Measurements from ENCODE around the gene TMTC3. TPM values are rescaled to one million over a fixed set of nuclear protein-coding genes. Genes with fewer than 3 reads are reported as not detected.
"Not testable (repeated sequence)": the region's sequence is repeated elsewhere in the genome, so short reads cannot be mapped to it uniquely, and the experiment has no call there.

The TMTC3 gene
- total RNA-seq, 1 donor from 2014 or later = 14.5 TPM

DNA sequence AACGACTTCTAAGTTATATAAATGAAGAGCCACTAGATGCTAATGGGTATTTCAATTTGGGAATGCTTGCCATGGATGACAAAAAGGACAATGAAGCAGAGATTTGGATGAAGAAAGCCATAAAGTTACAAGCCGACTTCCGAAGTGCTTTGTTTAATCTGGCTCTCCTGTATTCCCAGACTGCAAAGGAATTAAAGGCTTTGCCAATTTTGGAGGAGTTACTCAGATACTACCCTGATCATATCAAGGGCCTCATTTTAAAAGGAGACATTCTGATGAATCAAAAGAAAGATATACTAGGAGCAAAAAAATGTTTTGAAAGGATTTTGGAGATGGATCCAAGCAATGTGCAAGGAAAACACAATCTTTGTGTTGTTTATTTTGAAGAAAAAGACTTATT, 52.8 kb downstream of the TMTC3 start:
- H3K9me3 ChIP-seq = no peaks in the 10 kb centered on the region
- H3K27me3 ChIP-seq = no peaks in the 10 kb centered on the region
- H3K27ac ChIP-seq = no peak overlapping the region
- H3K36me3 ChIP-seq = peaks cover 7 to 11% of the 10 kb centered on the region in 2 donors
- intact Hi-C loops (cut with DNase I) = no loop called here
- no peaks in the 10 kb centered on the region for H3K4me1 ChIP-seq
- DNase-seq (ENCODE audit: low spot score in 2 of 2) = no peak
- no peak for TF ChIP-seq CTCF (IDR thresholded peaks at IDR 0.05)
- no peak overlapping the region for H3K4me3 ChIP-seq

- DNase-seq (ENCODE audit: low spot score in 2 of 2) = no peak
- no peak overlapping the region for H3K4me3 ChIP-seq
- H3K4me1 ChIP-seq = no peaks in the 10 kb centered on the region
- H3K36me3 ChIP-seq = peaks cover 4 to 7% of the 10 kb centered on the region in 2 donors
- H3K9me3 ChIP-seq = no peaks in the 10 kb centered on the region
- no peak overlapping the region for H3K27ac ChIP-seq
- H3K27me3 ChIP-seq = no peaks in the 10 kb centered on the region
- no peak for TF ChIP-seq CTCF (IDR thresholded peaks at IDR 0.05)
- intact Hi-C loops (cut with DNase I) = no loop called here
Observed at GRCh38 chr12:88200029-88200428, 57.9 kb downstream of the TMTC3 start.

DNA sequence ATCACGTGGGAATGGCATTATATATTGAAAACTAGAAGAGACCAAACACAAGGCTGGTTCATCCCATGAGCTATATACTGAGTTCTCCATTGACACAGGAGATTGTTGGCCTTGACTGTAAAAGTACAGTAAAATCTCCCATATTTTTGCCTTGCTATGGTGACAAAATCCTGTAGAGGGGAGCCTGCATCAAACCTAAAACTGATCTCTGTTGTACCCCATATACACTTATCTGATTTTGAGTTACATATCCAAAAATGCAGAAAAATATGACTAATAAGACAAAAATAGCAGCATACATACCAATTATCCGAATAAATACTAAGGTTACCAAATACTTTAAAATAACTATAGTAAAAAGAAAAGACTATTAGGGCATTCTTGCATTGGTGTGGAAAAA, 60.4 kb downstream of the TMTC3 start:
- no peak for TF ChIP-seq CTCF (IDR thresholded peaks at IDR 0.05)
- Histone ChIP-seq H3K4me1 (no peaks in the 10 kb centered on the region), H3K27me3 (no peaks in the 10 kb centered on the region), H3K36me3 (no peaks in the 10 kb centered on the region), H3K27ac (no peak overlapping the region), H3K4me3 (no peak overlapping the region), H3K9me3 (no peaks in the 10 kb centered on the region)
- DNase-seq (ENCODE audit: low spot score in 2 of 2) = no peak
- intact Hi-C loops (cut with DNase I) = no loop called here

- H3K9me3 ChIP-seq = peaks cover 0 to 18% of the 10 kb centered on the region in 2 donors
- H3K4me1 ChIP-seq = no peaks in the 10 kb centered on the region
- no peak for DNase-seq (ENCODE audit: low spot score in 2 of 2)
- H3K27me3 ChIP-seq = no peaks in the 10 kb centered on the region
- no peak for TF ChIP-seq CTCF (IDR thresholded peaks at IDR 0.05)
- H3K4me3 ChIP-seq = no peak overlapping the region
- intact Hi-C loops (cut with DNase I) = no loop called here
- H3K27ac ChIP-seq = no peak overlapping the region
- no peaks in the 10 kb centered on the region for H3K36me3 ChIP-seq
Observed at GRCh38 chr12:88206601-88207000, 64.5 kb downstream of the TMTC3 start.

GRCh38 chr12:88207921-88208620, 66.0 kb downstream of the TMTC3 start:
- no peak for TF ChIP-seq CTCF (IDR thresholded peaks at IDR 0.05)
- DNase-seq (ENCODE audit: low spot score in 2 of 2) = no peak
- no peak overlapping the region for H3K4me3 ChIP-seq
- H3K9me3 ChIP-seq = peaks cover 0 to 25% of the 10 kb centered on the region in 2 donors
- H3K27me3 ChIP-seq = no peaks in the 10 kb centered on the region
- no peaks in the 10 kb centered on the region for H3K36me3 ChIP-seq
- intact Hi-C loops (cut with DNase I) = no loop called here
- H3K27ac ChIP-seq = no peak overlapping the region
- no peaks in the 10 kb centered on the region for H3K4me1 ChIP-seq

- TF ChIP-seq CTCF (IDR thresholded peaks at IDR 0.05) = no peak
- intact Hi-C loops (cut with DNase I) = no loop called here
Observed at GRCh38 chr12:88208661-88209060, 66.6 kb downstream of the TMTC3 start.

GRCh38 chr12:88210311-88210710, 68.2 kb downstream of the TMTC3 start:
- H3K27ac ChIP-seq; intact Hi-C loops (cut with DNase I); H3K4me1 ChIP-seq; DNase-seq (ENCODE audit: low spot score in 2 of 2); H3K27me3 ChIP-seq; H3K36me3 ChIP-seq; H3K4me3 ChIP-seq: not testable (repeated sequence)
- H3K9me3 ChIP-seq = peaks cover 0 to 33% of the 10 kb centered on the region in 2 donors

More at GRCh38 chr12:88208661-88209060, 66.6 kb downstream of the TMTC3 start:
- Histone ChIP-seq H3K27me3 (no peaks in the 10 kb centered on the region), H3K27ac (no peak overlapping the region), H3K9me3 (peaks cover 0 to 31% of the 10 kb centered on the region in 2 donors), H3K36me3 (no peaks in the 10 kb centered on the region), H3K4me3 (no peak overlapping the region), H3K4me1 (no peaks in the 10 kb centered on the region)
- no peak for DNase-seq (ENCODE audit: low spot score in 2 of 2)
